HepG2 (cell line): ENCODE results near the gene OTOG. TPM values are rescaled to one million over a fixed set of nuclear protein-coding genes. Genes with fewer than 3 reads are reported as not detected.
A peak's percentile ranks its signal among the peaks of the same experiment; 100 is the strongest.

Experiments
- ATAC-seq: fragments of 200-7000 bp; cut with Tn5 transposase; 3 replicates; pipeline ENCODE4 v1.9.1; 2020; ENCODE audit warnings: mild to moderate bottlenecking, moderate library complexity
- BruUV-seq: library from RNA; stranded (reverse); fragments of 400-500 nt; replicated peaks from 2 replicates; lab custom pipeline; 2021; lab: Mats Ljungman, UMichigan
- CTCF ChIA-PET: fragments of 300-600 bp; formaldehyde crosslinking; extraction: SDS; loops from one replicate; lab custom pipeline; 2021; ENCODE audit warnings: low total read pairs, inconsistent platforms, low intra/inter-chr PET ratio; lab: Yijun Ruan, JAX
- POLR2A ChIA-PET: fragments of 350-600 bp; sonication (Branson Sonifier 250); formaldehyde crosslinking; loops from one replicate; lab custom pipeline; 2020; ENCODE audit warnings: antibody characterized with exemption, inconsistent platforms; lab: Yijun Ruan, JAX
- DNase-seq: peaks from one replicate; pipeline ENCODE4 v3.0.0-alpha.2; 2015; ENCODE audit warnings: low spot score
- FAIRE-seq: peaks from 3 replicates; lab custom pipeline; 2011; peaks lifted over from hg19 to GRCh38; lab: Jason Lieb, UNC
- H2AFZ ChIP-seq: one replicate; pipeline ENCODE4 v1.6.1; 2011; ENCODE audit warnings: low read length, inconsistent platforms
- H3K27ac ChIP-seq: fragments of 300-600 bp; 3 replicates; pipeline ENCODE4 v1.8.0; 2011; ENCODE audit warnings: mixed run types, mild to moderate bottlenecking, mixed read lengths, low read length, inconsistent platforms; ENCODE audit not compliant: insufficient read depth; ENCODE audit errors: extremely low read length
- H3K27me3 ChIP-seq, 2 experiments: fragments of 200-600 bp in 1 of 2; 2 replicates in 1 of 2; 3 replicates in 1 of 2; pipeline versions ENCODE4 v1.6.0 to v1.8.0; 2011; ENCODE audit warnings: low read length in 2 of 2, mild to moderate bottlenecking in 2 of 2, moderate library complexity in 2 of 2, inconsistent platforms in 1 of 2; ENCODE audit not compliant: insufficient read depth in 2 of 2, control insufficient read depth in 1 of 2
- H3K36me3 ChIP-seq, 2 experiments: fragments of 200-600 bp in 1 of 2; replicated peaks in 1 of 2; 2 replicates in 1 of 2; 3 replicates in 1 of 2; pipeline versions ENCODE4 v1.5.1 to v1.8.0; 2011; ENCODE audit warnings: low read length in 2 of 2, inconsistent platforms in 1 of 2; ENCODE audit not compliant: insufficient read depth in 2 of 2, control insufficient read depth in 1 of 2
- H3K4me1 ChIP-seq: 2 replicates; pipeline ENCODE4 v1.5.1; 2012; ENCODE audit warnings: low read length, inconsistent platforms; ENCODE audit not compliant: insufficient read depth
- H3K4me2 ChIP-seq: 2 replicates; pipeline ENCODE4 v1.6.0; 2011; ENCODE audit warnings: low read depth, low read length, inconsistent platforms
- H3K4me3 ChIP-seq, 3 experiments: fragments of 200-600 bp in 1 of 3; sonication (generic), shearing (Covaris generic) in 1 of 3; replicated peaks in 1 of 3; 2 replicates each; pipeline ENCODE4 v1.5.1; 2011 to 2016; ENCODE audit warnings: low read length in 3 of 3, inconsistent platforms in 2 of 3, low read depth in 2 of 3, mild to moderate bottlenecking in 2 of 3, control low read depth in 1 of 3, mixed read lengths in 1 of 3; ENCODE audit not compliant: insufficient read depth in 1 of 3
- H3K79me2 ChIP-seq: one replicate; pipeline ENCODE4 v1.6.1; 2011; ENCODE audit warnings: low read length, inconsistent platforms; ENCODE audit not compliant: insufficient read depth
- H3K9ac ChIP-seq: 2 replicates; pipeline ENCODE4 v1.6.0; 2011; ENCODE audit warnings: mild to moderate bottlenecking, low read depth, low read length, inconsistent platforms; ENCODE audit not compliant: insufficient read depth
- H3K9me3 ChIP-seq: 2 replicates; pipeline ENCODE4 v1.5.1; 2012; ENCODE audit warnings: mild to moderate bottlenecking, low read length
- H4K20me1 ChIP-seq: 2 replicates; pipeline ENCODE4 v1.6.0; 2011; ENCODE audit warnings: inconsistent platforms, mild to moderate bottlenecking, low read length, moderate library complexity; ENCODE audit not compliant: insufficient read depth
- KLF13 ChIP-seq: sonication (generic); formaldehyde crosslinking; IDR thresholded peaks from 2 replicates; pipeline ENCODE4 v1.4.0; 2020; ENCODE audit warnings: mild to moderate bottlenecking, missing genetic modification reagents
- MTA1 ChIP-seq: sonication (generic); formaldehyde crosslinking; IDR thresholded peaks from 2 replicates; pipeline ENCODE4 v1.4.0; 2020; ENCODE audit warnings: missing genetic modification reagents, mild to moderate bottlenecking, borderline replicate concordance
- RFX5 ChIP-seq: IDR thresholded peaks from 2 replicates; pipeline ENCODE4 v1.6.1; 2011; ENCODE audit warnings: low read depth, low read length, improper control_type of control experiment
- TAF15 ChIP-seq: fragments of 200-400 bp; formaldehyde crosslinking; IDR thresholded peaks from one replicate; pipeline ENCODE4 v1.6.1; 2018; ENCODE audit warnings: mild to moderate bottlenecking, low read depth, low read length; ENCODE audit not compliant: poor library complexity, severe bottlenecking
- TOPORS ChIP-seq: sonication (generic); formaldehyde crosslinking; IDR thresholded peaks from 2 replicates; pipeline ENCODE4 v1.8.0; 2023; ENCODE audit warnings: mild to moderate bottlenecking, missing genetic modification reagents
- WGBS: methylation state at CpG from one replicate; pipeline ENCODE4 v1.1.6; 2017; ENCODE audit warnings: low lambda C conversion rate; 5-methylcytosine and 5-hydroxymethylcytosine counted together
- in situ Hi-C: cut with HindIII; loops from 2 replicates; pipeline ENCODE4 v1.10.0; 2017; ENCODE audit warnings: low pct_unique_long_range_greater_than_20kb; ENCODE audit not compliant: extremely low pct_ligation_motif_present
- intact Hi-C: fragments of 100-400 bp; cut with micrococcal nuclease; formaldehyde crosslinking; loops from one replicate; pipeline ENCODE4 v1.10.0; 2022; ENCODE audit not compliant: unreplicated experiment
- polyA plus RNA-seq, 8 experiments: library from polyadenylated mRNA; depleted of rRNA in 3 of 8; stranded (reverse) in 7 of 8; unstranded in 1 of 8; fragments of >200 nt; fragmentation: Illumina TruSeq in 4 of 8; extraction: Trizol in 4 of 8; gene quantifications; 2 replicates each; pipeline versions ENCODE4 v1.2.1 to v1.2.3, GENCODE V29; 2011 to 2016; ENCODE audit warnings: low read depth in 4 of 8, missing spikeins in 1 of 8, mixed read lengths in 1 of 8; ENCODE audit not compliant: insufficient read depth in 1 of 8
- total RNA-seq, 5 experiments: library from RNA; depleted of rRNA; stranded (reverse); fragments of >200 nt; fragmentation: Illumina TruSeq; extraction: Trizol; gene quantifications; 2 replicates each; pipeline ENCODE4 v1.2.3, GENCODE V29; 2016; ENCODE audit warnings: low read depth in 1 of 5
- TF ChIP-seq, protein P1 (sequence below): fragments of 450-650 bp; IDR thresholded peaks from 2 replicates; pipeline ENCODE4 v1.6.1; 2016

The OTOG gene
- total and polyA plus RNA-seq, 2 of the 13 experiments (the other 11 are each of a cell fraction or from before 2014, with no cell fraction given), result not detected

- TF ChIP-seq TOPORS (CRISPR knock-in tag) (no peak), MTA1 (CRISPR knock-in tag) (no peak), TAF15 (no peak), KLF13 (no peak)
Measured at GRCh38 chr11:17607591-17608570, 60.8 kb downstream of the OTOG start (continued).

GRCh38 chr11:17608821-17609220, 61.8 kb downstream of the OTOG start:
- no peaks in the 10 kb centered on the region for H3K9me3 ChIP-seq
- BruUV-seq, result no TSS peak
- FAIRE-seq, result no peak
- 0% methylated on average over 6 of the region's 6 CpGs for WGBS
- ATAC-seq, result no peak
- intact Hi-C loops, result no loop called here
- ChIA-PET CTCF (no interaction called here), POLR2A (no interaction called here)
- no peak for TF ChIP-seq RFX5
- TF ChIP-seq, protein P1, sequence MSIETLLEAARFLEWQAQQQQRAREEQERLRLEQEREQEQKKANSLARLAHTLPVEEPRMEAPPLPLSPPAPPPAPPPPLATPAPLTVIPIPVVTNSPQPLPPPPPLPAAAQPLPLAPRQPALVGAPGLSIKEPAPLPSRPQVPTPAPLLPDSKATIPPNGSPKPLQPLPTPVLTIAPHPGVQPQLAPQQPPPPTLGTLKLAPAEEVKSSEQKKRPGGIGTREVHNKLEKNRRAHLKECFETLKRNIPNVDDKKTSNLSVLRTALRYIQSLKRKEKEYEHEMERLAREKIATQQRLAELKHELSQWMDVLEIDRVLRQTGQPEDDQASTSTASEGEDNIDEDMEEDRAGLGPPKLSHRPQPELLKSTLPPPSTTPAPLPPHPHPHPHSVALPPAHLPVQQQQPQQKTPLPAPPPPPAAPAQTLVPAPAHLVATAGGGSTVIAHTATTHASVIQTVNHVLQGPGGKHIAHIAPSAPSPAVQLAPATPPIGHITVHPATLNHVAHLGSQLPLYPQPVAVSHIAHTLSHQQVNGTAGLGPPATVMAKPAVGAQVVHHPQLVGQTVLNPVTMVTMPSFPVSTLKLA, result peak; percentile 81
- no peaks in the 10 kb centered on the region for H3K79me2 ChIP-seq
- no peaks in the 10 kb centered on the region for H3K36me3 ChIP-seq
- DNase-seq, result no peak
- H4K20me1 ChIP-seq, result no peaks in the 10 kb centered on the region
- in situ Hi-C loops, result loop anchor here (10.0 kb wide), 1 partner anchor 366 kb away; no protein-coding TSS in a partner anchor
- H3K9ac ChIP-seq, result no peak overlapping the region
- H3K27ac ChIP-seq, result no peak overlapping the region
- no peaks in the 10 kb centered on the region for H3K4me1 ChIP-seq
- H3K27me3 ChIP-seq, result peaks cover 8 to 36% of the 10 kb centered on the region in 2 experiments; a peak in 4 of 5 replicates
- H3K4me2 ChIP-seq, result no peak overlapping the region
- H3K4me3 ChIP-seq, result no peak overlapping the region
- H2AFZ ChIP-seq, result no peak overlapping the region
